ENCODE data around the gene ART5. TPM values are rescaled to one million over a fixed set of nuclear protein-coding genes. Genes with fewer than 3 reads are reported as not detected.

ART5 gene
- total RNA-seq, 2 donors from 2014 or later: 6.4 to 7.8 TPM

DNA sequence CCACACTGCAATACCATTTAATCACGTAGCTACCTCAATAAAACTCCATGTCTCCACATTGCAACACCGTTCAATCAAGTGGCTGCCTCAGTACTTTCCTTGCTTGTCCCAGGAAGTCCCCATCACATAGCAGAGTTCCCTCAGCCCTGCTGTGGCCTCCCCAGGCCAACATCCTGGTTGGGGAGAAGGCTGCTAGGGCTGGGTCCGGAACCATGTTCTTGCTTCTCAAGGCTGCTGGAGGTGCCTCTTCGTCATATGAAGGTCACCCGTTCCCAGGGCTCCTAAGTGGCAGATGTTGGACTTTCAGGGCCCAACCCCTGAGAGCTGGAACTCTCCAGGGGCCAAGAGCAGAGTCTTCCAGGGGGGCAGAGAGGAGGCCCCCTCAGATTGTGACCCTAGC, 3.3 kb downstream of the ART5 start:
- no peak overlapping the region for H3K27ac Mint-ChIP-seq
- H3K4me3 Mint-ChIP-seq: no peak overlapping the region
- WGBS, 2 experiments (ENCODE audit: insufficient coverage in 1 of 2, insufficient read length in 1 of 2): 90 to 94% methylated on average over 3 to 5 of the region's 5 CpGs
- Histone ChIP-seq H3K4me3 (ENCODE audit: low read length) (no peak overlapping the region), H3K36me3 (ENCODE audit: control insufficient read depth, insufficient read depth, low read length) (no peaks in the 10 kb centered on the region), H3K4me1 (ENCODE audit: control insufficient read depth, insufficient read depth, low read length) (no peaks in the 10 kb centered on the region), H3K27ac (ENCODE audit: low read depth, low read length) (no peak overlapping the region), H3K27me3 (ENCODE audit: control insufficient read depth, insufficient read depth, low read length, poor library complexity, severe bottlenecking) (no peaks in the 10 kb centered on the region), H3K9ac (ENCODE audit: extremely low read depth, low read length, poor library complexity, severe bottlenecking) (no peak overlapping the region), H3K9me3 (ENCODE audit: control insufficient read depth, low read length) (no peaks in the 10 kb centered on the region)
- H3K27me3 Mint-ChIP-seq (ENCODE audit: insufficient read depth): peaks cover 13% of the 10 kb centered on the region
- TF ChIP-seq CTCF (conservative IDR thresholded peaks at IDR 0.05): no peak
- DNase-seq: no peak
- peaks cover 2% of the 10 kb centered on the region for H3K9me3 Mint-ChIP-seq
- H3K4me1 Mint-ChIP-seq: peaks cover 3% of the 10 kb centered on the region
- H3K36me3 Mint-ChIP-seq (ENCODE audit: low read depth): peaks cover 3% of the 10 kb centered on the region

DNA sequence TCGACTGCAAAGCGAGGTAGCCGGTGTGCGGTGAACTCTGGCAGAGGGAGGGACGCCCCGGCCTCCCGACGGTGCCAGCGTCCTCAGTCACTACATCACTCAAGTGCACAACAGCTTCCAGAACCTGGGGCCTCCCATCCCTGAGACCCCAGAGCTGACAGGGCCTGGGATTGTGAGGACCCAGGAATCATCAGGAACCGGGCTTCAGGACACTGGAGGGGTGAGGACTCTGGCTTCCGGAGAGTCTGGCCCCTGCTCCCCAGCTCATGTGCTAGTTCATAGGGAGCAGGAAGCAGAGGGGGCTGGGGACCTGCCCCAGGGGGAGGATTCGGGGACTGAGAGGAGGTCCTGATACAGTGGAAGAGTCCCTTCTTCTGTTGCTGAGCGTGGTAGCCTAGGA, 4.6 kb downstream of the ART5 start:
- DNase-seq: no peak
- Histone ChIP-seq H3K4me3 (ENCODE audit: low read length) (no peak overlapping the region), H3K36me3 (ENCODE audit: control insufficient read depth, insufficient read depth, low read length) (no peaks in the 10 kb centered on the region), H3K9ac (ENCODE audit: extremely low read depth, low read length, poor library complexity, severe bottlenecking) (no peak overlapping the region), H3K27me3 (ENCODE audit: control insufficient read depth, insufficient read depth, low read length, poor library complexity, severe bottlenecking) (no peaks in the 10 kb centered on the region), H3K27ac (ENCODE audit: low read depth, low read length) (no peak overlapping the region), H3K9me3 (ENCODE audit: control insufficient read depth, low read length) (no peaks in the 10 kb centered on the region), H3K4me1 (ENCODE audit: control insufficient read depth, insufficient read depth, low read length) (no peaks in the 10 kb centered on the region)
- no peak overlapping the region for H3K4me3 Mint-ChIP-seq
- no peak overlapping the region for H3K27ac Mint-ChIP-seq
- no peak for TF ChIP-seq CTCF (conservative IDR thresholded peaks at IDR 0.05)
- peaks cover 13% of the 10 kb centered on the region for H3K27me3 Mint-ChIP-seq (ENCODE audit: insufficient read depth)
- peaks cover 3% of the 10 kb centered on the region for H3K36me3 Mint-ChIP-seq (ENCODE audit: low read depth)
- WGBS, 2 experiments (ENCODE audit: insufficient coverage in 1 of 2, insufficient read length in 1 of 2): 88% methylated on average over 13 of the region's 13 CpGs; no CpG with 5 or more reads in 1 of the 2 experiments
- no peaks in the 10 kb centered on the region for H3K4me1 Mint-ChIP-seq
- no peaks in the 10 kb centered on the region for H3K9me3 Mint-ChIP-seq

DNA sequence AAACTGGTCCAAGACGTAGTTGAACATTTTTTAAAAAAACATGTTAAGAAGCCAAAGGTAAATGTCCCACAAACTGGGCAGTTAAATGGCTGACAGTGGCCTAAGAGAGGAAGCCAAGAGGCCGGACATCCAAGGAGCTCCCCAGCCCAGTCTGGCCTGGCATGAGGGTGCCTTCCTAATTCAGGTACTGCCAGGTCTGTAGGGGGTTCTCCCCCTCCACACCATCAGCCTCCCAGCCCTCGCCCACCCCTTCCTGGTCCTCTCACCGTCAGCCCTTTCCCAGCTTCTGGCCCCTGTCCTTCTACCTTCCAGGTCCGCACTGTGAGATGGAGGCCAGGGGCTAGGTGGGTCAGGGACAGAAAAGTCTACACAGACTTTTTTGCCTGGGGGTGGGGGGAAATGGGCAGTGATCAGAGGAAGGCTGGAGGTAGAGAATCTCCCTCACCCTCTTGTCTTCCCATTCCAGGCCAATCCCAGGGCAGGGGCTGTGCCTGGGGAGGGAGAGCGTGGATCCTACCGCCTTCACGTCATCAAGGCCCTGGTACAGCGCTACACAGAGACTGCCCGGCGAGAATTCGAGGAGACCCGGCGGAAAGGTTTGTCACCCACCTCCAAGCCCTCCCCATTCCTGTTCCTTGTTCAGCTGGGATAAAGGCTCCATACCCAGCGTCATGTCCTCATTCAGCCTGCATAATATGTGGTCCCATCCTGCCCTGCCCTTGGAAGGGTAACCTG, 6.0 kb downstream of the ART5 start:
- Histone ChIP-seq H3K4me3 (ENCODE audit: low read length) (no peak overlapping the region), H3K9me3 (ENCODE audit: control insufficient read depth, low read length) (no peaks in the 10 kb centered on the region), H3K4me1 (ENCODE audit: control insufficient read depth, insufficient read depth, low read length) (no peaks in the 10 kb centered on the region), H3K36me3 (ENCODE audit: control insufficient read depth, insufficient read depth, low read length) (no peaks in the 10 kb centered on the region), H3K27me3 (ENCODE audit: control insufficient read depth, insufficient read depth, low read length, poor library complexity, severe bottlenecking) (no peaks in the 10 kb centered on the region), H3K27ac (ENCODE audit: low read depth, low read length) (no peak overlapping the region), H3K9ac (ENCODE audit: extremely low read depth, low read length, poor library complexity, severe bottlenecking) (no peak overlapping the region)
- Mint-ChIP-seq H3K9me3 (no peaks in the 10 kb centered on the region), H3K27me3 (ENCODE audit: insufficient read depth) (peaks cover 13% of the 10 kb centered on the region), H3K4me1 (no peaks in the 10 kb centered on the region), H3K27ac (no peak overlapping the region), H3K36me3 (ENCODE audit: low read depth) (peaks cover 3% of the 10 kb centered on the region), H3K4me3 (no peak overlapping the region)
- 94 to 99% methylated on average over 11 to 15 of the region's 15 CpGs for WGBS, 2 experiments (ENCODE audit: insufficient coverage in 1 of 2, insufficient read length in 1 of 2)
- TF ChIP-seq CTCF (conservative IDR thresholded peaks at IDR 0.05): no peak
- DNase-seq: peak; percentile 22
